LNCaP clone FGC (cell line): Measurements from ENCODE around the gene ZPR1.
"Not testable (repeated sequence)": the region's sequence is repeated elsewhere in the genome, so short reads cannot be mapped to it uniquely, and the experiment has no call there.

ENCODE experiments used
- DNase-seq: peaks from one replicate; pipeline ENCODE4 v3.0.0-alpha.2; 2011; ENCODE audit warnings: low read depth
- H3K4me3 ChIP-seq: 2 replicates; pipeline ENCODE4 v1.5.1; 2011; ENCODE audit warnings: mild to moderate bottlenecking, low read depth, low read length, control low read depth
- CTCF ChIP-seq: IDR thresholded peaks from 2 replicates; pipeline ENCODE4 v1.5.1; 2012; ENCODE audit warnings: mild to moderate bottlenecking; ENCODE audit not compliant: control insufficient read depth, insufficient read depth; ENCODE audit errors: extremely low read depth

The ZPR1 gene

GRCh38 chr11:116773203-116774097 is 14.4 kb downstream of the ZPR1 start:
- H3K4me3 ChIP-seq, result peak overlapping the region; percentile 98
- DNase-seq, result no peak
- TF ChIP-seq CTCF, result no peak

- TF ChIP-seq CTCF, result no peak; the same call in 1 of the 2 replicates
- peak; percentile 56 for DNase-seq
- H3K4me3 ChIP-seq, result peak within 1 kb of the TSS; percentile 98
Observed at GRCh38 chr11:116772443-116773202, 15.2 kb downstream of the ZPR1 start, which contains the start of gene BUD13. Gene BUD13, minus strand, starts transcription at chr11:116772987. Its CDS starts 23 bp downstream, at chr11:116772964.

GRCh38 chr11:116771935-116772334 is 15.9 kb downstream of the ZPR1 start:
- DNase-seq, result no peak
- H3K4me3 ChIP-seq, result peak overlapping the region; percentile 98
- no peak for TF ChIP-seq CTCF

GRCh38 chr11:116762132-116762531 is 25.7 kb downstream of the ZPR1 start:
- no peak overlapping the region for H3K4me3 ChIP-seq
- no peak for TF ChIP-seq CTCF
- no peak for DNase-seq

- DNase-seq, result not testable (repeated sequence)
Observed at GRCh38 chr11:116756044-116756443, 31.8 kb downstream of the ZPR1 start.

GRCh38 chr11:116750070-116750718 is 37.6 kb downstream of the ZPR1 start:
- TF ChIP-seq CTCF, result no peak
- no peak for DNase-seq
- H3K4me3 ChIP-seq, result no peak overlapping the region

More at GRCh38 chr11:116756044-116756443, 31.8 kb downstream of the ZPR1 start:
- not testable (repeated sequence) for H3K4me3 ChIP-seq

GRCh38 chr11:116742104-116742503 is 45.7 kb downstream of the ZPR1 start:
- no peak overlapping the region for H3K4me3 ChIP-seq
- no peak for TF ChIP-seq CTCF

More at GRCh38 chr11:116742104-116742503, 45.7 kb downstream of the ZPR1 start:
- DNase-seq, result no peak
